ENCODE results near the gene ARMH1. TPM values are rescaled to one million over a fixed set of nuclear protein-coding genes. Genes with fewer than 3 reads are reported as not detected.
"Not testable (repeated sequence)": the region's sequence is repeated elsewhere in the genome, so short reads cannot be mapped to it uniquely, and the experiment has no call there.

Gene ARMH1
- total RNA-seq, 2 experiments from 2014 or later: 134 to 141 TPM

DNA sequence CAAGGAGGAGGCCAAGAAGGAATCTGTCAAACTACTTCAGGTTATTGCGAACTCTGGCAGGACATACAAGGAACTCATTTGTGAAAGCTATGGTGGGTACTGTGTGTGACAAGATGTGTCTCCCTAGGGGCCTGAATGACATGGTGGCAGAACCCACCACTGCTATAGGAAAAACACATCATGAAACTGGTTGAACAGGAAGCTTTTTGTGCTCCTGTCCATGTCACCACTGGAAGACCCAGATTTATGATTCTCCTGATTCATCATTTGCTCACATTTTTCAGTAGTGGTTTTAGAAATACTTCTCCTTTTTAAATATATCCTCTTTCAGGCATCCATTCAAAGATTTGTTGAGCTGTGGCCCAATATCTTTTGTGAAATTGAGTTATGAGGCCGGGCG, 23.6 kb downstream of the ARMH1 start:
- no peak overlapping the region for H3K27ac Mint-ChIP-seq
- H3K36me3 Mint-ChIP-seq: no peaks in the 10 kb centered on the region
- peaks cover 17% of the 10 kb centered on the region for H3K4me1 Mint-ChIP-seq (ENCODE audit: low read depth)
- H3K4me3 Mint-ChIP-seq: no peak overlapping the region
- H3K9me3 Mint-ChIP-seq: no peaks in the 10 kb centered on the region
- H3K27me3 Mint-ChIP-seq: no peaks in the 10 kb centered on the region
- intact Hi-C loops (cut with micrococcal nuclease): no loop called here
- ChIA-PET CTCF (interaction anchor here (2.8 kb wide), 1 partner anchor 23 kb away, joined by 8 read pairs; the partner anchor contains the start of genes ARMH1 and TMEM53), POLR2A (interaction anchor here (3.1 kb wide), 1 partner anchor 23 kb away, joined by 20 read pairs; no protein-coding TSS in a partner anchor)
- DNase-seq: no peak

DNA sequence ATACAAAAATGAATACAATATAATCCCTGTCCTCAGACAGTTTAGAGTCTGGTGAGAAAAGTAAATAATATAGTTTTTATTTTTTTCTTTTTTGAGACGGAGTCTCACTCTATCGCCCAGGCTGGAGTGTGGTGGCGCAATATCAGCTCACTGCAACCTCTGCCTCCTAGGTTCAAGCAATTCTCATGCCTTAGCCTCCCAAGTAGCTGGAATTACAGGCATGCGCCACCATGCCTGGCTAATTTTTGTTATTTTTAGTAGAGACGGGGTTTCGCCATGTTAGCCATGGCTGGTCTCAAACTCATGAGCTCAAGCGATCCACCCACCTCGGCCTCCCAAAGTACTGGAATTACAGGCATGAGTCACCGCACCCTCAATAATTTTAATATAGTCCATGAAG, 24.9 kb downstream of the ARMH1 start:
- H3K36me3 Mint-ChIP-seq; H3K27ac Mint-ChIP-seq; DNase-seq; H3K27me3 Mint-ChIP-seq; POLR2A ChIA-PET; intact Hi-C loops (cut with micrococcal nuclease); H3K4me3 Mint-ChIP-seq; H3K9me3 Mint-ChIP-seq: not testable (repeated sequence)
- H3K4me1 Mint-ChIP-seq (ENCODE audit: low read depth): peaks cover 11% of the 10 kb centered on the region
- CTCF ChIA-PET: interaction anchor here (0.9 kb wide), 1 partner anchor 15 kb away, joined by 7 read pairs; no protein-coding TSS in a partner anchor

DNA sequence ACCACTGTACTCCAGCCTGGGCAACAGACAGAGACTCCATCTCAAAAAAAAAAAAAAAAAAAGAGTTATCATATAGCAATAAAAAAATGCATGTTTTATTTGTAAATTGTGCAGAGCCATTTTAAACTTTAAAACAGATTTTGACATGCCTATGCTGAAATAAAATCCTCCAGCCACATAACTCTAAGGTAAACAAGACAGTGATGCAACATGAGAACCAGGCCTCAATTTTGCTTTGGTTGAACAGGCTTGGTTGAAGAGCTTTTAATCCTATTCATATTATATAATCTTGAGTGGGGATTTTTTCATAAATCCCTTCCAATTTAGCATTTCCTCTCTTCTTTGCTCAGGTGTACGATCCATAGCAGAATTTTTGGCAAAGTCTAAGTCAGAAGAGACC, 26.1 kb downstream of the ARMH1 start:
- CTCF ChIA-PET: no interaction called here
- intact Hi-C loops (cut with micrococcal nuclease): no loop called here
- Mint-ChIP-seq H3K4me3 (no peak overlapping the region), H3K27ac (no peak overlapping the region), H3K27me3 (no peaks in the 10 kb centered on the region), H3K4me1 (ENCODE audit: low read depth) (peaks cover 11% of the 10 kb centered on the region), H3K36me3 (no peaks in the 10 kb centered on the region), H3K9me3 (no peaks in the 10 kb centered on the region)
- no peak for DNase-seq
- POLR2A ChIA-PET: interaction anchor here (1.0 kb wide), 1 partner anchor 21 kb away, joined by 3 read pairs; no protein-coding TSS in a partner anchor

DNA sequence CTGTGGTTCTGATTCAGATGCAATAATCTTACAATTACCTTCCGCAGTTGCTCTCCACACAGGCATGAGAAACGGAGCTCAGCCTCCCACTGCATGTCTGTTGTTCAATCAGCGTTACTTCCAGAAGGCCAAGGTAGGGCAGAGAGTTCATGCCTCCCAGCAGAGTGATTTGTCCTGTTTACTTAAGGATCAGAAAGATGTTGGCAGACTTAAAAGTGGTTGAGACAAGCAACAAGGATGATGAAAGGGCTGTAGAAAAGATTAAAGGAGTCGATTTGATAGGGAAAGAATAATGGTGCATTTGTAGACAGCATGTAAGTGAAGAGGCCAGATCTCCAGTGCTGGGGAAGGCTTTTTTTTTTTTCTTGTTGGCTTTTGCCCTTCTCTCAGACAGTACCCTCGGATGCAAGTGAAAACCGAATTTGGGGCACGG, 26.6 kb downstream of the ARMH1 start:
- POLR2A ChIA-PET: interaction anchor here (1.0 kb wide), 1 partner anchor 20 kb away, joined by 3 read pairs; no protein-coding TSS in a partner anchor
- DNase-seq: no peak
- CTCF ChIA-PET: interaction anchor here (1.0 kb wide), 1 partner anchor 13 kb away, joined by 3 read pairs; no protein-coding TSS in a partner anchor

DNA sequence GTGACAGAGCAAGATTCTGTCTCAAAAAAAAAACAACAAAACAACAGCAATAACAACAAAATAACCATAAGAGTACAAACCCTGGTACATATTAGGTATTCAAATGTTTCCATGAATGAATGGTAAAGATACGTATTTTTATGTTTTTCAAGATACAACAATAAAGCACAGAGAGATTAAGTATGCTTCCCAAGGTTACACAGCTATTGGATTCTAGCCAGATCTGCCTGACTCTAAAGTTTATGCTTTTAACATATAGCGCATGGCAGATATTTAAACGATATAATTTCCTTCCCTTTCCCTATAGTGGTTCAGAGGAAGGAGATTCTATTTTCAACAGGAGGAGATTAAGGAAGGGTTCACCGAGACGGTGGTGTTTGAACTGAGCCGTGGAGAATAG, 31.0 kb downstream of the ARMH1 start:
- ChIA-PET CTCF (interaction anchor here (2.1 to 2.6 kb wide), 2 partner anchors 10 to 53 kb away, joined by 4 to 9 read pairs; no protein-coding TSS in a partner anchor), POLR2A (interaction anchor here (1.1 kb wide), 1 partner anchor 17 kb away, joined by 3 read pairs; no protein-coding TSS in a partner anchor)
- no peak overlapping the region for H3K27ac Mint-ChIP-seq
- no peak for DNase-seq
- intact Hi-C loops (cut with micrococcal nuclease): no loop called here
- no peaks in the 10 kb centered on the region for H3K9me3 Mint-ChIP-seq
- H3K36me3 Mint-ChIP-seq: no peaks in the 10 kb centered on the region
- H3K4me3 Mint-ChIP-seq: no peak overlapping the region
- H3K4me1 Mint-ChIP-seq (ENCODE audit: low read depth): peaks cover 15% of the 10 kb centered on the region
- no peaks in the 10 kb centered on the region for H3K27me3 Mint-ChIP-seq

More for the DNA sequence above, 26.6 kb downstream of the ARMH1 start:
- intact Hi-C loops (cut with micrococcal nuclease): no loop called here
- H3K4me1 Mint-ChIP-seq (ENCODE audit: low read depth): peaks cover 11% of the 10 kb centered on the region
- no peaks in the 10 kb centered on the region for H3K9me3 Mint-ChIP-seq
- no peak overlapping the region for H3K27ac Mint-ChIP-seq
- H3K27me3 Mint-ChIP-seq: no peaks in the 10 kb centered on the region
- no peak overlapping the region for H3K4me3 Mint-ChIP-seq
- H3K36me3 Mint-ChIP-seq: no peaks in the 10 kb centered on the region

DNA sequence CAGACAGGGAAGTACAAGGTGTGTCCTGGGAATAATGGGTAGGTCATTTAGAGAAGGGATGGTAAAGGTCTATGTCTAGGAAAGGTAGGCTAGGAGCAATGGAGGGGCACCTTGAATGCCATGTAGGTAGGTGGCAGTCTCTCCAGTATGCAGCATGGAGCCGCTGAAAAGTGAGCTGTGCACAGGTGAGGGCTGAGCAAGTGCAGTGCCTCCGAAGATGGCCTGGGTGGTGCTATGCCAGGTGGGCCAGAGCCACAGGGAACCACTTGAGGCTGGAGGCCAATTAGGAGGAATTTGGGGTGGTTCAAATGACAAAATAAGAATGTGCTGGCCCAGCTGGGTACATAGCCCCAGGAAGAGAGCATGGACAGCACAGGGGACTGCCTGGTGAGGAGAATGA, 31.4 kb downstream of the ARMH1 start:
- ChIA-PET CTCF (interaction anchor here (0.9 to 2.1 kb wide), 2 partner anchors 10 to 54 kb away, joined by 4 read pairs; no protein-coding TSS in a partner anchor), POLR2A (interaction anchor here (1.1 kb wide), 1 partner anchor 16 kb away, joined by 3 read pairs; no protein-coding TSS in a partner anchor)
- DNase-seq: no peak
- Mint-ChIP-seq H3K4me3 (no peak overlapping the region), H3K36me3 (no peaks in the 10 kb centered on the region), H3K27ac (no peak overlapping the region), H3K4me1 (ENCODE audit: low read depth) (peaks cover 15% of the 10 kb centered on the region), H3K9me3 (no peaks in the 10 kb centered on the region), H3K27me3 (no peaks in the 10 kb centered on the region)
- intact Hi-C loops (cut with micrococcal nuclease): no loop called here

DNA sequence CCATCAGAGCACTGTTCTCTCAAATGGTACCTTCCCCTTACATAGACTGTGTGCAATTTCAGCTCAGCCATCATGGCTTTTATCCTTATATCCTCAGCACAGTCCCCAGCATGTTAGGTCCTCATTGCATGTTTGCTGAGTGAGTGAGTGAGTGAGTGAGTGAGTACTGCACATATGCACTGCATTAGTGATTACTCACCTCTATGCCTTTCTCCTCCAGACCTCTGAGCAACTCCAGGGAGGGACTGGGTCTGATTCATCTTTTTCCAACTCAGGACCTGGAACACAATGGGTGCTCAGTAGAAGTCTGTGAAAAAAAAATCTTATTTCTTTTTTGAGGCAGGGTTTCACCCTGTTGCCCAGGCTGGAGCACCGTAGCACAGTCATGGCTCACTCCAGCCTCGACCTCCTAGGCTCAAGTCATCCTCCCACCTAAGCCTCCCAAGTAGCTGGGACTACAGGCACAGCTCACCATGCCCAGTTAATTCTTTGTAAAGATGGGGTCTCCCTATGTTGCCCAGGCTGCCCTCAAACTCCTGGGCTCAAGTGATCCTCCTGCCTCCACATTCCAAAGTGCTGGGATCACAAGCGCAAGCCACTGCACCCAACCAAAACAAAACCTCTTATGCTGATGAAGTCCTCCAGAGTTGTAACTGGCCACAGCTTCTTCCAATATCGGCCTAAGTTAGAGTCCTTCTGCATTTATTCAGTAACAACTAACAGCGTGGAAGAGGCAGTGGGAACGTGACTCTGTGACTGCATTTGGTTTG, 32.8 kb downstream of the ARMH1 start:
- Mint-ChIP-seq H3K9me3 (no peaks in the 10 kb centered on the region), H3K27ac (no peak overlapping the region), H3K4me1 (ENCODE audit: low read depth) (peaks cover 15% of the 10 kb centered on the region), H3K27me3 (no peaks in the 10 kb centered on the region), H3K36me3 (no peaks in the 10 kb centered on the region), H3K4me3 (no peak overlapping the region)
- intact Hi-C loops (cut with micrococcal nuclease): no loop called here
- ChIA-PET POLR2A (interaction anchor here (0.8 kb wide), 1 partner anchor 23 kb away, joined by 3 read pairs; no protein-coding TSS in a partner anchor), CTCF (interaction anchor here (0.6 to 2.1 kb wide), 3 partner anchors 10 to 76 kb away, joined by 3 to 6 read pairs (median 4); no protein-coding TSS in a partner anchor)
- DNase-seq: no peak

DNA sequence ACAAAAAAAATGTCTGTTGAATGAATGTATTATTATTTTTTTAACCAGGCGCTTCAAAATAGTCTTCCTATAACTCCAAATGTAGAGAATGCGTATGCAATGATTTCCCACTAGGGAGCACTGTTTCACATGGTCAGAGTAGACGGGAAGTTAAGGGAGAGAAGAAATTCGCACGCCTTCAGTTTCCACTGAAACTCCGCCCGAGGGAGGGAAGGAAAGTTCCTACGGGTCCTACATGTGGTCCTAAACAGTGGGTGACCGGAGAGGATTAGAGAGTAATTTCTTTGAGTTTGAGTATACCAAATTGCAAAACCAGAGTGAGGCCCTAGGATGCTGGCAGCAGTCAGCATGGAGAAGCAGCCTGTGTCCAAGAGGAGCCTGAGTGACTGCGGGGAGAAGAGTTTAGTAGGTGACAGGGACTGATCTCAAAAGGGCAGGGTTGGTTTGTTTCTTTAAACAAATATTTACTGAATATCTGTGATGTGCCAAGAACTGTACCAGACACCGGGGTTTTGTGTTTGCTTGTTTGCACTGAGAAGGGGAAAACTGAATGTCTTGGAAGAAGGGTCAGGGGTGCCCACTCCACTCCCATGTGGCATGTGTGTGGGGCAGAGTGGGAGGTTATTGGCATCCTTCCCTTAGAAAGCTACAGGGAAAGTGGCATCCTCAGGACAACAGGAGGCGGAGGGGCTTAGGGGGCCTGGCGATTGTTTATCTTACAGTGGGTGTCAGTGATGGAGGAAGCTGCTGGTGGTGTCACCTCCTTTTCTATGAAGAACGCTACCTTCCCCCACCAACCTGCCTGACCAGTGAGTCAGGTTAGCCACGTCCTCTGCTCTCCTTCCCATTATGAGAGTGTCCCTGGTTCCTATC, 33.7 kb downstream of the ARMH1 start:
- H3K4me3 Mint-ChIP-seq: peak overlapping the region; percentile 23
- peak overlapping the region; percentile 1 for H3K27ac Mint-ChIP-seq
- H3K9me3 Mint-ChIP-seq: no peaks in the 10 kb centered on the region
- CTCF ChIA-PET: interaction anchor here (0.7 to 1.9 kb wide), 5 partner anchors 9 to 56 kb away, joined by 3 to 6 read pairs (median 4); no protein-coding TSS in a partner anchor
- intact Hi-C loops (cut with micrococcal nuclease): no loop called here
- no peaks in the 10 kb centered on the region for H3K27me3 Mint-ChIP-seq
- H3K36me3 Mint-ChIP-seq: no peaks in the 10 kb centered on the region
- POLR2A ChIA-PET: no interaction called here
- DNase-seq: peak; percentile 39
- peaks cover 15% of the 10 kb centered on the region for H3K4me1 Mint-ChIP-seq (ENCODE audit: low read depth)

DNA sequence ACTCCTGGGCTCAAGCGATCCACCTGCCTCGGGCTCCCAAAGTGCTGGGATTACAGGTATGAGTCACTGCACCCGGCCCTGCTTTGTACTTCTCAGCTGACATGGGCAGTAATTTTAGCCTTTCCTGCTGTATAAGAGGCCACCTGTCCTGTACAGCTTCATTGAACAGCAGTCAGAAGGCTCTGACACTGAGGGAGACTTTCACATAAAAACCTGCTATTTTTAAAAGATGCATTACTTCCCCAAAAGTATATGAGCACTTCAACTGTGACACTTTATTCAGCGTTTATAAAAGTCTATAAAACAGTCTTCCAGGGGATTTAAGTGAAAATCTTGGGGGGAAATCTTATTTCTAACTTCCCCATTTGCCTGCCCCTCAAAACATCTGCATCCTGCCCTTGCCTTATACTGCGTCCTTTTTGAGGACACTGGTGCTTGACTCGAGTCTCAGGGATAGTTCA, 38.8 kb downstream of the ARMH1 start:
- Mint-ChIP-seq H3K27me3 (no peaks in the 10 kb centered on the region), H3K4me3 (no peak overlapping the region), H3K4me1 (ENCODE audit: low read depth) (peaks cover 39% of the 10 kb centered on the region), H3K27ac (no peak overlapping the region), H3K36me3 (no peaks in the 10 kb centered on the region), H3K9me3 (no peaks in the 10 kb centered on the region)
- DNase-seq: no peak
- CTCF ChIA-PET: interaction anchor here (1.5 kb wide), 1 partner anchor 14 kb away, joined by 7 read pairs; no protein-coding TSS in a partner anchor
- intact Hi-C loops (cut with micrococcal nuclease): no loop called here
- POLR2A ChIA-PET: interaction anchor here (0.9 to 1.7 kb wide), 2 partner anchors 8 to 106 kb away, joined by 4 to 12 read pairs; no protein-coding TSS in a partner anchor

DNA sequence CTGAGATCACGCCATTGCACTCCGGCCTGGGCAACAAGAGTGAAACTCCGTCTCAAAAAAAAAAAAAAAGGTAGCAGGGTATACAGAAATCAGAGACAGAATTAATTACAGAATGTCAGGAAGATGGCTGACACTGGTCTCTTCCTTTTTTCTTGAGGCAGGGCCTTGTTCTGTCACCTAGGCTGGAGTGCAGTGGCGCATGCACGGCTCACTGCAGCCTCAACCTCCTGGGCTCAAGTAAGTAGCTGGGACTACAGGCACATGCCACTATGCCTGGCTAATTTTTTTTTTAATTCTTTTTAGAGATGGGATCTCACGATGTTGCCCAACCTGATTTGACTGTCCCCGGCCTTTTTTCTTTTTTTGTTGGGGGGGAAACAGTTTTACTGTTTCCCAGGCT, 40.0 kb downstream of the ARMH1 start:
- H3K27ac Mint-ChIP-seq: no peak overlapping the region
- H3K27me3 Mint-ChIP-seq: no peaks in the 10 kb centered on the region
- intact Hi-C loops (cut with micrococcal nuclease): loop anchor here (2.0 kb wide), 1 partner anchor 16 kb away; the partner anchor contains the start of gene RNU5D-1
- ChIA-PET POLR2A (interaction anchor here (0.6 to 1.2 kb wide), 3 partner anchors 16 to 204 kb away, joined by 3 read pairs; no protein-coding TSS in a partner anchor), CTCF (interaction anchor here (0.6 to 2.9 kb wide), 10 partner anchors 10 to 970 kb away, joined by 3 to 9 read pairs (median 3); no protein-coding TSS in a partner anchor)
- DNase-seq: no peak
- H3K9me3 Mint-ChIP-seq: no peaks in the 10 kb centered on the region
- no peaks in the 10 kb centered on the region for H3K36me3 Mint-ChIP-seq
- peaks cover 43% of the 10 kb centered on the region for H3K4me1 Mint-ChIP-seq (ENCODE audit: low read depth)
- no peak overlapping the region for H3K4me3 Mint-ChIP-seq

DNA sequence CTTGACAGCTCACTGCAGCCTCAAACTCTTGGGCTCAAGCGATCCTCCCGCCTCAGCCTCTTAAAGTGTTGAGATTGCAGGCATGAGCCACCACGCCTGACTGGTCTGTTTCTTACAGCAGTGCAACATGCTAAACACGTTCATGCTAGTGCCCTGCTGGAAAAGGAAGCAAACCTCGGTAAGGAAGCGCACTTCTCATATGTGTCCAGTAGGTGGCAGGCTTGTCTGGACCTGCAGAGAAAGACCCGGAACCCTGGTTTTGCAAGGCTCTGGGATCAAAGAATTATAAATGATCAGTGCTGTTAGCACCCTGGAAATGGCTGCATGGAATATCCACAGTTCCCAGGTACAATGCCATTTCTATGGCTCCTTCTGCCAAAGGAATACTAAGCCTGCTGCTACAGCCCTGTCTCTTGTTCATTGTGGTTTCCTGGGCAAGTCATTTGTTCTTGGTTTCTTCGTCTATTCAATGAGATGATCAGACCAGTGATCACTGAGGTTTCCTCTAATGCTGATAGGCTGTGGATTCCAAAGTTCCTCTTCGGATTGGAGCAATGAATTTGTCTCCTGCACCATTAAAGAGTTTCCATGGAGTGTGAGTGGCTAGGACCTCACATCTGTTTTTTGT, 40.5 kb downstream of the ARMH1 start:
- ChIA-PET CTCF (interaction anchor here (0.6 to 2.9 kb wide), 10 partner anchors 9 to 969 kb away, joined by 3 to 9 read pairs (median 4); partner anchors contain the start of gene RNU5D-1), POLR2A (interaction anchor here (1.0 to 1.2 kb wide), 2 partner anchors 15 to 106 kb away, joined by 3 read pairs; no protein-coding TSS in a partner anchor)
- Mint-ChIP-seq H3K9me3 (no peaks in the 10 kb centered on the region), H3K4me1 (ENCODE audit: low read depth) (peaks cover 46% of the 10 kb centered on the region), H3K4me3 (peak overlapping the region; percentile 37), H3K27ac (no peak overlapping the region), H3K27me3 (no peaks in the 10 kb centered on the region), H3K36me3 (no peaks in the 10 kb centered on the region)
- DNase-seq: peak; percentile 78
- intact Hi-C loops (cut with micrococcal nuclease): loop anchor here (2.0 to 5.0 kb wide), 2 partner anchors 16 to 43 kb away; partner anchors contain the start of genes ARMH1, RNU5D-1 and TMEM53
